K562 (cell line): ENCODE data around the gene PRKCSH. TPM values are rescaled to one million over a fixed set of nuclear protein-coding genes. Genes with fewer than 3 reads are reported as not detected.

Source experiments
- ATAC-seq: fragments of 200-7000 bp; cut with Tn5 transposase; 3 replicates; pipeline ENCODE4 v1.9.1; 2020; ENCODE audit warnings: moderate library complexity
- BruUV-seq: library from RNA; stranded (reverse); fragments of 400-500 nt; replicated peaks from 2 replicates; lab custom pipeline; 2021; lab: Mats Ljungman, UMichigan
- CTCF ChIA-PET: fragments of 300-600 bp; formaldehyde crosslinking; extraction: SDS; loops from one replicate; lab custom pipeline; 2021; ENCODE audit warnings: low intra/inter-chr PET ratio; lab: Yijun Ruan, JAX
- POLR2A ChIA-PET: fragments of 300-600, 350-650 bp; sonication (Branson Sonifier 250); formaldehyde crosslinking; extraction: SDS; loops from one replicate; lab custom pipeline; 2021; ENCODE audit warnings: antibody characterized with exemption, inconsistent platforms; lab: Yijun Ruan, JAX
- DNase-seq, 4 experiments: peaks; one replicate each; pipeline versions ENCODE4 v3.0.0 to v3.0.0-alpha.2; 2011 to 2018; ENCODE audit warnings: low spot score in 3 of 4, mixed read lengths in 3 of 4; ENCODE audit errors: extremely low read depth in 1 of 4
- FAIRE-seq: peaks from 2 replicates; lab custom pipeline; 2011; peaks lifted over from hg19 to GRCh38; lab: Jason Lieb, UNC
- H2AFZ ChIP-seq: 2 replicates; pipeline ENCODE4 v1.6.0; 2011; ENCODE audit warnings: low read depth, low read length, control low read depth, inconsistent platforms
- H3K27ac ChIP-seq: fragments of 200-600 bp; 3 replicates; pipeline ENCODE4 v1.8.0; 2011; ENCODE audit warnings: low read depth, mild to moderate bottlenecking, control low read depth, inconsistent platforms, low read length, moderate library complexity, mixed read lengths; ENCODE audit errors: extremely low read depth
- H3K27me3 ChIP-seq, 2 experiments: fragments of 300-600 bp in 1 of 2; 2 replicates in 1 of 2; 3 replicates in 1 of 2; pipeline versions ENCODE4 v1.6.0 to v1.8.0; 2011; ENCODE audit warnings: inconsistent platforms in 2 of 2, low read length in 2 of 2, mild to moderate bottlenecking in 1 of 2, mixed read lengths in 1 of 2, moderate library complexity in 1 of 2; ENCODE audit not compliant: control insufficient read depth in 2 of 2, insufficient read depth in 2 of 2
- H3K36me3 ChIP-seq: fragments of 300-600 bp; 3 replicates; pipeline ENCODE4 v1.8.0; 2011; ENCODE audit warnings: mild to moderate bottlenecking, low read length, inconsistent platforms; ENCODE audit not compliant: control insufficient read depth, insufficient read depth
- H3K4me1 ChIP-seq, 2 experiments: fragments of 200-600 bp in 1 of 2; replicated peaks in 1 of 2; 2 replicates in 1 of 2; 3 replicates in 1 of 2; pipeline versions ENCODE4 v1.5.1 to v1.8.0; 2011; ENCODE audit warnings: inconsistent platforms in 2 of 2, low read length in 2 of 2, mild to moderate bottlenecking in 1 of 2, mixed read lengths in 1 of 2, moderate library complexity in 1 of 2; ENCODE audit not compliant: control insufficient read depth in 2 of 2, insufficient read depth in 2 of 2
- H3K4me2 ChIP-seq: 2 replicates; pipeline ENCODE4 v1.6.1; 2011; ENCODE audit warnings: low read length, control low read depth, inconsistent platforms, mixed read lengths; ENCODE audit not compliant: insufficient read depth
- H3K4me3 ChIP-seq: fragments of 200-600 bp; sonication (generic), shearing (Covaris generic); 2 replicates; pipeline ENCODE4 v1.5.1; 2016; ENCODE audit warnings: control low read depth, inconsistent platforms
- H3K79me2 ChIP-seq: fragments of 200-600 bp; 3 replicates; pipeline ENCODE4 v1.8.0; 2011; ENCODE audit warnings: low read length, inconsistent platforms; ENCODE audit not compliant: control insufficient read depth, insufficient read depth
- H3K9ac ChIP-seq, 2 experiments: 2 replicates each; pipeline versions ENCODE4 v1.6.0 to v1.6.1; 2011; ENCODE audit warnings: low read depth in 2 of 2, low read length in 2 of 2, control low read depth in 1 of 2, inconsistent platforms in 1 of 2, mild to moderate bottlenecking in 1 of 2, mixed read lengths in 1 of 2; ENCODE audit not compliant: insufficient read depth in 1 of 2
- H3K9me1 ChIP-seq: one replicate; pipeline ENCODE4 v1.6.0; 2011; ENCODE audit warnings: inconsistent platforms, mild to moderate bottlenecking, low read length, moderate library complexity; ENCODE audit not compliant: control insufficient read depth, insufficient read depth
- H3K9me3 ChIP-seq: replicated peaks from 2 replicates; pipeline ENCODE4 v1.5.1; 2011; ENCODE audit warnings: low read depth, low read length, inconsistent platforms; ENCODE audit not compliant: control insufficient read depth, insufficient read depth
- H4K20me1 ChIP-seq: replicated peaks from 2 replicates; pipeline ENCODE4 v1.6.1; 2011; ENCODE audit warnings: low read length, inconsistent platforms, mixed read lengths; ENCODE audit not compliant: control insufficient read depth, insufficient read depth
- HDAC2 ChIP-seq: fragments of 450-650 bp; IDR thresholded peaks from 2 replicates; pipeline ENCODE4 v1.6.1; 2016; ENCODE audit warnings: mild to moderate bottlenecking
- KDM1A ChIP-seq, 2 experiments: fragments of 450-650 bp; IDR thresholded peaks; 2 replicates each; pipeline ENCODE4 v1.6.1; 2016; ENCODE audit warnings: mild to moderate bottlenecking in 2 of 2
- PCBP2 ChIP-seq: fragments of 200-400 bp; formaldehyde crosslinking; IDR thresholded peaks from 2 replicates; pipeline ENCODE4 v1.6.1; 2018; ENCODE audit warnings: low read length, low read depth, mild to moderate bottlenecking, moderate library complexity; ENCODE audit not compliant: poor library complexity, severe bottlenecking
- RBM25 ChIP-seq: fragments of 200-400 bp; formaldehyde crosslinking; IDR thresholded peaks from 2 replicates; pipeline ENCODE4 v1.6.1; 2018; ENCODE audit warnings: low read length, low read depth, moderate library complexity; ENCODE audit not compliant: severe bottlenecking
- ZNF764 ChIP-seq: fragments of 250-450 bp; sonication (Bioruptor Pico); IDR thresholded peaks from 2 replicates; pipeline ENCODE4 v1.4.0; 2020; ENCODE audit warnings: low read depth, mild to moderate bottlenecking, moderate library complexity
- WGBS: fragments of 100-300 bp; shearing (Covaris generic); methylation state at CpG from one replicate; pipeline ENCODE4 v1.1.6; 2016; ENCODE audit warnings: low coverage, mixed read lengths; ENCODE audit not compliant: insufficient coverage; ENCODE audit errors: missing lambda C conversion rate; 5-methylcytosine and 5-hydroxymethylcytosine counted together
- in situ Hi-C: fragments of 300-500 bp; cut with MboI; formaldehyde crosslinking; loops from 4 replicates; pipeline ENCODE4 v1.15.0; 2018; ENCODE audit warnings: inconsistent platforms, mixed read lengths
- intact Hi-C: fragments of 100-400 bp; cut with micrococcal nuclease; formaldehyde crosslinking; loops from 2 replicates; pipeline ENCODE4 v1.14.2; 2022
- polyA plus RNA-seq, 8 experiments: library from polyadenylated mRNA; depleted of rRNA in 4 of 8; stranded (reverse) in 5 of 8; unstranded in 3 of 8; fragments of >200 nt; fragmentation: Nextera tagmentation in 2 of 8; fragmentation: Illumina TruSeq in 1 of 8; extraction: Ambion mirVana in 2 of 8; extraction: Trizol in 1 of 8; gene quantifications; 2 replicates each; pipeline versions ENCODE4 v1.2.1 to v1.2.3, GENCODE V29; 2011 to 2014; ENCODE audit warnings: inconsistent platforms in 1 of 8, missing spikeins in 1 of 8
- total RNA-seq, 7 experiments: library from RNA; depleted of rRNA in 6 of 7; stranded (reverse); fragments of >200 nt in 6 of 7; fragmentation: Illumina TruSeq in 2 of 7; extraction: Trizol in 2 of 7; gene quantifications; 2 replicates each; pipeline versions ENCODE4 v1.2.1 to v1.2.3, GENCODE V29; 2011 to 2021; ENCODE audit warnings: low replicate concordance in 1 of 7
- TF ChIP-seq, protein P1 (sequence below), 3 experiments: fragments of 200-800 bp in 1 of 3; fragments of 250-450 bp in 1 of 3; fragments of 450-650 bp in 1 of 3; sonication (Bioruptor Pico) in 1 of 3; sonication (Bioruptor generic) in 1 of 3; formaldehyde crosslinking in 1 of 3; IDR thresholded peaks; 2 replicates each; pipeline versions ENCODE4 v1.6.1 to v1.8.0; 2016 to 2022; ENCODE audit warnings: mild to moderate bottlenecking in 2 of 3, missing genetic modification characterization in 2 of 3, missing compliant biosample characterization in 1 of 3, moderate library complexity in 1 of 3

Gene PRKCSH
- total and polyA plus RNA-seq, 9 of the 15 experiments (the other 6 are each of a cell fraction or from before 2014, with no cell fraction given), result 2.3 to 297 (median 48.1) TPM

DNA sequence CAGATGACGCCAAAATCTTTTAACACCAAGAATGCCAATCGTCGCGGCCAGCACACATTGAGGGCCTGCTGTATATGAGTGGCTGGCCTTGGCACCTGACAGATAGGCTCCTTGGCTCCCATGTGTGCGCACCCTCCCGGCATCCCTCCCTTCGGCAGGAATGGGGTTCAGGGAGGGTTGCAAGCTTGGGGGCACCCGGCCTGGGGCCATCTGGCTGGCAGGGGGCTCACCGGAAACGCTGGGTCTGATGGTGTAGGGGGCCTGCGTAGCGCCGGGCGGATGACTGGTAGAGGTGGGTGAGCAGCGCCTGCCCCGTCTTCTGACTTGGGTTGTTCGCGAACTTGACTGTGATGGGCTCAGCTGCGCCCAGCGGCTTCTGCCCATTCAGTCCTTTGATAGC lies 22.4 kb downstream of the PRKCSH start:
- TF ChIP-seq ZNF764 (no peak), PCBP2 (no peak)
- Histone ChIP-seq H3K9me1 (no peaks in the 10 kb centered on the region), H3K9ac (0 out of 4 replicates have a peak overlapping the region, but pooled peaks of 1 of the 2 experiments have one; percentile 28), H3K27ac (no peak overlapping the region), H3K9me3 (no peaks in the 10 kb centered on the region), H2AFZ (no peak overlapping the region), H3K27me3 (peaks cover 0 to 9% of the 10 kb centered on the region in 2 experiments; a peak in 3 of 5 replicates), H4K20me1 (0 out of 2 replicates have a peak, but pooled peaks cover 4% of the 10 kb centered on the region), H3K36me3 (no peaks in the 10 kb centered on the region), H3K4me2 (no peak overlapping the region), H3K4me1 (peaks cover 0 to 33% of the 10 kb centered on the region in 2 experiments; a peak in 3 of 5 replicates), H3K79me2 (no peaks in the 10 kb centered on the region), H3K4me3 (no peak overlapping the region)
- ATAC-seq (no peak), FAIRE-seq (no peak), DNase-seq (peak in 1 of 4 experiments; percentile 6)
- in situ Hi-C loops (no loop called here), intact Hi-C loops (no loop called here)
- POLR2A ChIA-PET, result interaction anchor here (0.6 to 1.1 kb wide), 2 partner anchors 14 to 195 kb away, joined by 3 to 4 read pairs; no protein-coding TSS in a partner anchor
- no TSS peak for BruUV-seq
- CTCF ChIA-PET, result no interaction called here
- 32% methylated on average over 13 of the region's 20 CpGs for WGBS

DNA sequence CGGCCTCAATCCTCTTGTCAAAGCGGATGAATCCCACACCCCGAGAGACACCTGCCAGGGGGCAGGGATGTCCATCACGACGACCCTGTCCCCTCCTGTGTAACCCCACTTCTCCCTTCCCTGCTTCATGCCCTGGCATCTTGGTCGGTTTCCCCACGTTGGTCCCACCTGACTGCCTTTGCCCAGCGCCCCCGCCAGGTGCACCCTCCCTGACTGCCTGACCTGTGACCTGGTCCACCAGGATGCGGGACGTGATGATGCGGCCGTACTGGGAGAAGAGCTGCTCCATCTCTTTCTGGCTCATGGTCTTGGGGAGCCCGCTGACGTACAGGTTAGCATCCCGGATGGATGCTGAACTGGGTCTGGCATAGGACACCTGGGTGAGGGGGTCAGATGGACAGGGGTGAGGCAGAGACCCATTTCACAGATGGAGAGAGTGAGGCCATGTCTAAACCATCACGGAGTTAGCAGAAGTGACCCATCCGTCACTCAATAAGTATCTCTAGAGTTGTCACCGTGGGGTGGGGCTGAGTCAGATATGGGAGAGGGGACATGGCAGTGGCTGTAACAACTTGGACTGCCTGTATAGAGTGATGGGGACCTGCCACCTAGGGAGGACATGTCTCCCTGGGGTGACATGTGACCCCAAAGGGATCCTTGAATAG lies 22.9 kb downstream of the PRKCSH start:
- Histone ChIP-seq H2AFZ (no peak overlapping the region), H3K4me3 (no peak overlapping the region), H3K27me3 (peaks cover 0 to 14% of the 10 kb centered on the region in 2 experiments; a peak in 3 of 5 replicates), H3K9me3 (no peaks in the 10 kb centered on the region), H4K20me1 (0 out of 2 replicates have a peak, but pooled peaks cover 4% of the 10 kb centered on the region), H3K9ac (0 out of 4 replicates have a peak overlapping the region, but pooled peaks of 1 of the 2 experiments have one; percentile 28), H3K27ac (no peak overlapping the region), H3K4me2 (no peak overlapping the region), H3K36me3 (no peaks in the 10 kb centered on the region), H3K9me1 (no peaks in the 10 kb centered on the region), H3K4me1 (peaks cover 0 to 32% of the 10 kb centered on the region in 2 experiments; a peak in 3 of 5 replicates), H3K79me2 (no peaks in the 10 kb centered on the region)
- DNase-seq, result peak in 2 of 4 experiments; percentile 7 to 19
- FAIRE-seq, result no peak
- in situ Hi-C loops (no loop called here), intact Hi-C loops (no loop called here)
- BruUV-seq, result no TSS peak
- ChIA-PET POLR2A (interaction anchor here (0.6 to 1.1 kb wide), 2 partner anchors 15 to 196 kb away, joined by 3 read pairs; partner anchors contain the start of gene DOCK6), CTCF (no interaction called here)
- ATAC-seq, result no peak
- 21% methylated on average over 18 of the region's 19 CpGs for WGBS
- peak; percentile 52; the same call in 1 of the 2 replicates for TF ChIP-seq HDAC2
- TF ChIP-seq, protein P1, sequence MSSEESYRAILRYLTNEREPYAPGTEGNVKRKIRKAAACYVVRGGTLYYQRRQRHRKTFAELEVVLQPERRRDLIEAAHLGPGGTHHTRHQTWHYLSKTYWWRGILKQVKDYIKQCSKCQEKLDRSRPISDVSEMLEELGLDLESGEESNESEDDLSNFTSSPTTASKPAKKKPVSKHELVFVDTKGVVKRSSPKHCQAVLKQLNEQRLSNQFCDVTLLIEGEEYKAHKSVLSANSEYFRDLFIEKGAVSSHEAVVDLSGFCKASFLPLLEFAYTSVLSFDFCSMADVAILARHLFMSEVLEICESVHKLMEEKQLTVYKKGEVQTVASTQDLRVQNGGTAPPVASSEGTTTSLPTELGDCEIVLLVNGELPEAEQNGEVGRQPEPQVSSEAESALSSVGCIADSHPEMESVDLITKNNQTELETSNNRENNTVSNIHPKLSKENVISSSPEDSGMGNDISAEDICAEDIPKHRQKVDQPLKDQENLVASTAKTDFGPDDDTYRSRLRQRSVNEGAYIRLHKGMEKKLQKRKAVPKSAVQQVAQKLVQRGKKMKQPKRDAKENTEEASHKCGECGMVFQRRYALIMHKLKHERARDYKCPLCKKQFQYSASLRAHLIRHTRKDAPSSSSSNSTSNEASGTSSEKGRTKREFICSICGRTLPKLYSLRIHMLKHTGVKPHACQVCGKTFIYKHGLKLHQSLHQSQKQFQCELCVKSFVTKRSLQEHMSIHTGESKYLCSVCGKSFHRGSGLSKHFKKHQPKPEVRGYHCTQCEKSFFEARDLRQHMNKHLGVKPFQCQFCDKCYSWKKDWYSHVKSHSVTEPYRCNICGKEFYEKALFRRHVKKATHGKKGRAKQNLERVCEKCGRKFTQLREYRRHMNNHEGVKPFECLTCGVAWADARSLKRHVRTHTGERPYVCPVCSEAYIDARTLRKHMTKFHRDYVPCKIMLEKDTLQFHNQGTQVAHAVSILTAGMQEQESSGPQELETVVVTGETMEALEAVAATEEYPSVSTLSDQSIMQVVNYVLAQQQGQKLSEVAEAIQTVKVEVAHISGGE (CRISPR knock-in tag; IDR thresholded peaks at IDR 0.05), result no peak
- TF ChIP-seq RBM25, result peak; percentile 64
- peak; percentile 68 to 78 for TF ChIP-seq KDM1A (IDR thresholded peaks at IDR 0.05)
